ENCODE results near the gene KLHL29.

Gene KLHL29

DNA sequence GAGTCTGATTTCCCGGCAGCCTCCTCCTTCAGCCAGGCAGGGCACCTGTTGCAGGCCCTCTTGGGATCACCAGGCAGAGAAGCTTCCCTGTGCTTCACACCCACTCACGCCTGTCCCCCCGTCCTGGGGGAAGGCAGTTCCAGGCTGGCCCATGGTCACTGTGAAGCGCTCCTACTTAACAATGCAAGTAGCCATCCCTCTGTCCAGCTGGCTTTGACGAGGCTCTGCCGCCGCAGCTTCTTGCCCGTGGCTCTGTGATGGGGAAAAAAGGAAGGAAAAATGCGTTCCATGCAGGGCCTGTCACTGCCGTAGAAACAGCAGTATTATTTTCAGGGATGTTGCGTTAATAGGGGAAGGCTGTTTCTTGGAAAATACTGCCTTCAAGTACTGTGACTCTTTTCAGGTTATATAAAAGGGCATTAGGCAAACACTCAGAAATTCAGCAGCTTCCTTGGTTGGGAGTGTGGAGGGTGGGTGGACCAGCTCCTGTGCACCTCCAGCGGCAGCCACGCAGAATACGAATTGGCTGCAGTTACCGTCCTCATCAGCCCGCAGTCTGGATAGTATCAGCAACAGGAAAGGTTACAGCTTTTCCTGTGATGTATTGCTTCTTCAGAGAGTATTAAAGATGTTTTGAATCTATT lies 232.3 kb downstream of the KLHL29 start:
- DNase-seq (ENCODE audit: low spot score): no peak

DNA sequence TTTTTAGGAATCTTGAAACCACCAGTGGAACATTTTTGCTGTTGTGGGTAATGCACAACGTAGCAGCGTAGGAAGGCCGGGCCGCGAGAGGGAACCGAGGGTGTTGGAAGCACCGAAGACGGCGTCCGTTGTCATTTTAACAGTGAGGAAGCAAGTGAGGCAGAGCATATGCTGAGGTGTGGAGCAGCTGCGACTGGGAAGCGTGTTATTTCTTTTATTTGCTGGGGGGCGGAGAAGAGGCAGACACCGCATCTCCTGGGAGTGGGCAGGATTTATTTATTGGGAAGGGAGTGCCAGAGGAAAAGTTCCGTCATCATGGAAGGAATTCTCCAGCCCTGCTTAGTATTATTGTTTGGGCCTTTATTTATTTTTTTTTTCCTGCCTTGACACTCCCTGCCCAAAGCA lies 232.8 kb downstream of the KLHL29 start:
- no peak for DNase-seq (ENCODE audit: low spot score)

DNA sequence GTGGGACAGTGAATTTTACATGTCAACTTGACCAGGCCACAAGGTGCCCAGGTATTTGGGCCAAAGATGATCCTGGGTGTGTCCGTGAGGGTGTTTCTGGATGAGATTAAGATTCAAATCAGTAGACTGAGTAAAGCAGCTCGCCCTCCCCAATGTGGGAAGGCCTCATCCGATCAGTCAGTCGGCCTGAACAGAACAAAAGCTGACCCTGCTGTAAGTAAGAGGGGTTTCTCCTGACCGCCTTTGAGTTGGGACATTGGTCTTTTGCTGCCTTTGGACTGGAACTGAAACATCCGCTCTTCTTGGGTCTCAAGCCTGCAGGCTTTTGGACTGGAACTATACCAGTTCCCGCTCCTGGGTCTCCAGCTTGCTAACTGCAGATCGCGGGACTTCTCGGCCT lies 233.3 kb downstream of the KLHL29 start:
- no peak for DNase-seq (ENCODE audit: low spot score)

DNA sequence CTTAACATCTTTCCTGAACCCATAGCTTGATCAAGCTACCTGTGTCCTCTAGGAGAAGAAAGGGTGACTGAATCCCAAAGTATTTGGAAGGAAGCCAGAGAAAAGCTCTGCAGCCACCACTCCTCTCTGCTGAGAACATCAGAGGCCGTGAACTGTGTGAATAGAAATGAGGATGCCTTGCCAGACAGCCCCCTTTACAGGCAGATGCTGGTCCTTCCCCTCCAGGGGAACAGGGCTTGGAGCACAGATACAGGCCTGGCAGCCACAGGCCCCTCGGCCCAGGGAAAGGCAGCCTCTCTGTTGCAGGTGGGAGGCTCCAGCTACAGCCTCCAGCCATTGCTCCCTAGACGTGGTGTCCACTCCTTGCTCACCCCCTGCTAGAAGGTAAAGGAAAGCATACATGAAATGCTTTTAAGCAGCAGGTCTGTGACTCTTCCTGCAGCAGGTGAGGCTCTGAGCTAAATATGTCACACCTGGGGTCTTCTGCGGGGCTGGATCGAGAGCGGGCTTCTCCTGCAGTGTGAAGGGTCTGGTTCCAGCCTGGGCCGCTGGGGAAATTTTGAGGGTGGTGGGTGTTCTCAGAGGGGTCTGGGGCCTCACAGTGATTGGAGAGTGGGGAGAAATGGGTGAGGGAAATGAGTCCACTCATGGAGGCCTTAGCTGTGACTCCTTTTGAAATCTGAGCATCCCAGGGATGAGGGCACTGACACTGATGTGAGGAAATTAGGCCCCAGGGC lies 234.0 kb downstream of the KLHL29 start:
- DNase-seq (ENCODE audit: low spot score): no peak

DNA sequence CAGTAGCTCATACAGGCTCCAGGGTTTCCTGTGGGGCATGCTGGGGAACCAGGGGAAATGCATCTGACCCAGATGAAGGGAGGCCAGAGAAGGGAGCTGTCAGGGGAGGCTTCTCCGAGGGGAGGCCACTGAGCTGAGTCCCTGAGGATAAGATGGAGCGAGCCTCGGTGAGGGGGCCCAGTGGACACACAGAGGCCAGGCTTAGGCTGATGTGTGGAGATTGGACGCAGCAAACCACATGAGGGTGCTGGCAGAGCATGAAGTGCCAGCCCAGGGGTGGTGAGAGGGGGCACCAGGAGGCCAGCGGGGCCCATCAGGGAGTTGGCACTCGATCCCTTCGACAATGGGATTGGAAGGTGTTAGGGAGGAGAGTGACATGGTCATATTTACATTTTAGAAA lies 235.0 kb downstream of the KLHL29 start:
- no peak for DNase-seq (ENCODE audit: low spot score)

DNA sequence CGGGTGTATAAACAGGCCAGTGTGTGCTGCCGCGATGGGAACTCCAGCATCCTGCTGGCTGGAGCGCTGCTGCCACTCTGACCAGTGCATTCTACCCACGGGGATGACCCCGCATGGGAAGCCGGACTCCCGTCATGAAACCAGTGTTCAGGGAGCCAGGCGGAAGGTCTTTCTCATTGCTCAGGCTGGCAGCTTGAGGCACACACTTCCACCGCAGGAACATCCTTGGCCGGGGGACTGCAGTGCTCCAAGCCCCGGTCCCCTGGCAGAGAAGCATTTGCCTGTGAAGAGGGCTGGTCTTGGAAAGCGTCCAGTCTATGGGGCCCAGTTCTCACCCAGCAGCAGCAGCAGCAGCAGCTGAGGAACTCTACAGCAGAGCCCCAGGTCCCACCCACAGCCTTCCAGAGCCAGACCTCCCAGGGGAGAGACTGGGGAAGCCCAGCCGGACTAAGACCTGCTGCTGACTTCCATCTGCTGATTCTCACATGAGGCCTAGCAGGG lies 235.9 kb downstream of the KLHL29 start:
- DNase-seq (ENCODE audit: low spot score): no peak

DNA sequence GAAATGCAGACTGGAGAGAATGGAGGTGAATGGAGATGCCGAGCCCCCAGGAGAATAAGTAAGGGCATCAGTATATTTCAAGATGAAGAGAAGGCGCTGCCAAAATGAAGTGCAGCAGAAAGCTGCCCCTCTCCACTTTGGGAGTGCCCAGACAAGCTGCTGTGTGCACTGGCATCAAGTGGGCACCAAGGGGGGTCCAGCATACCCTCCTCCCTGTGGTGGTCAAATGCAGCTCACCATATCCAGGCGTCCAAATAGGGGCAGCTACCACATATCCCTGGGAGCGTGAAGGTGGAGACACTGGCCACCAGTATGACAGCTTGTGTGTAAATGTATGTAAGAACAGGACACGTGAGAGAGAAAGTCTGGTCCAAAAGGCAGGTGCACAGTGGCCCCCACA lies 236.6 kb downstream of the KLHL29 start:
- DNase-seq (ENCODE audit: low spot score): no peak

DNA sequence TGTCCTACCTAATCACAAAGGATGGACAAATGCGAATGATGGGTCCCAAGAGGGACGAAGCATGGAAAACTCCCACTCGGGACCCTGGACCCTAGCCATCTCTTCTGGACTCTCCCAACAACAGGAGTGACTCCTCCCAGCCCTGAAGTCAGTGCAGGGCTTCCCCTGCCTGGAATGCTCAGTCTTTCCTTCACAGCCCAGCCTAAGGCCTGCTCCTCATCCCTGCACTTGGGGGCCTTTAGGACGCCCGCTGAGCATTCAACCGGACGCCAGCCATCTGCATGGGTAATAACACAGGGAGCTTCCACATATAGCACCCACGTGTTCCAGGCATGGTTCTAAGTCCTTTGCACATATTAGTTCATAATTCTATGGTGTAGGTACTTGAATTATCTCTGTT lies 237.5 kb downstream of the KLHL29 start:
- no peak for DNase-seq (ENCODE audit: low spot score)

DNA sequence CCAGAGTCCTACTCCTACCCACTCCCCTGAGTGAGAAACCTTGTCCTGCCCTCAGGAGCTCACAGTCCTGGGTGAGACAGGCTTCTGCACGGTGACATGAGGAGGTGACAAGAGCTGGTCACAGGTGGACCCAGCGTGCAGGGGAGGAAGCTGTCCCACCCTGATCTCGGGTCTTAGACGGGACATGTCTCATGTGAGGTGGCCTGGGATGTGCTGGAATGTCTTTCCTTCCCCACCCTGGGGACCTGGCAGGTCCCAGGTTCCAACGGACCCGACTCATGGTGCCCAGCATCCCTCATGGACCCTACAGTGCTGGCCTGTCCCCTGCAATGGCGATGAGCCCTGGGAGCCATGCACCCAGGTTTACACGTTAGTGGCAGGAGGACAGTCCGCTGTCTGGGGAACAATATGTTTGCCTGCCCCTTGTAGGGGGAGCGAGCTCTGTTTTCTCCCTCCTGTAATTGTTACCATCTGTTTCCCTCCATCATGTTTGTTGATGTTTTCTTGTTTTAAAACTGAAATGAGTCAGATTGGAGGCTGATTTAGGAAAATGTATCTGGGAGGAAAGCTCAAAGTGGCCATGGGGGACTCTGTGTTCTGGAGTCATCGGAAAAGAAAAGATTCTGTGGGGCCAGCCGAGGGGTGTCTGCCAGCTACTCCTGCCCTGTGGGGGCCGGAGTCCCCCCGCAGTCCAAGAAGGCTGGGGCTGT lies 238.1 kb downstream of the KLHL29 start:
- DNase-seq (ENCODE audit: low spot score): no peak

DNA sequence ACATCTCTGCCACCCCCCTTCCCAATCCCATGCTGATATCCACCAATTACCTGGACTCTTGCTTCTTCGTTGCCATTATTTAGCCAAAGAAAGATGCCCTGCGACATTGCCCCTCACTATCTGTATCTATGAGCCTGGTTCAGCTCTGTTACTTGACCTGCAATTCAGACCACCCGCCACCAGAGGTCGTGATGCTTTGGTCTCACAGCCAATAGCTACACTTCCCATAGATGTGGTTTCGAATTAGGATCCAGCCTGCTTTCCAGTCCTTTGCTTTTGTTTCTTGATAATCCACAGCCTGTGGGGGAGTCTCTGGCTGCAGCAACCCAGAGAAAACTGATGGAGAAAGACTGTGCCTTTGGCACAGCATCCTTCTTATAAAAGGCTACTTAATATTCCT lies 239.4 kb downstream of the KLHL29 start:
- DNase-seq (ENCODE audit: low spot score): no peak

DNA sequence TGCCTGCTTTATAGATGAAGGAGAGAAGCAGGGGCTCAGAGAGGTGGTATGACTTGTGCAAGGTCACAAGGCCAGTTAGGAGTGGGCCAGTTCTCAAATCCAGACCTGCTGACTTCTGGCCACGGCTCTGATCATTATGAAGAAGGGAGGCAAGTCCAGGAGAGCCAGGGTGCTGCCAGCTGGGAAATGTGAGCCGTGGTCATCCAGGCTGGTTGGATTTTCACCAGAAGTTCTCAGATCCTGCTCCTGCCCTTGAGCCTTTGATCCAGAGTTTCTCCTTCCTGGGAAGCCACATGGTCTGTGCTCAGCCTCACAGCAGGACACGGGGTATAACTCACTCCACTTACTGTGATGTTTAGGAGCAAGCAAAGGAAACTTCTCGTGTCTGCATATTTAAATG lies 239.9 kb downstream of the KLHL29 start:
- DNase-seq (ENCODE audit: low spot score): no peak

DNA sequence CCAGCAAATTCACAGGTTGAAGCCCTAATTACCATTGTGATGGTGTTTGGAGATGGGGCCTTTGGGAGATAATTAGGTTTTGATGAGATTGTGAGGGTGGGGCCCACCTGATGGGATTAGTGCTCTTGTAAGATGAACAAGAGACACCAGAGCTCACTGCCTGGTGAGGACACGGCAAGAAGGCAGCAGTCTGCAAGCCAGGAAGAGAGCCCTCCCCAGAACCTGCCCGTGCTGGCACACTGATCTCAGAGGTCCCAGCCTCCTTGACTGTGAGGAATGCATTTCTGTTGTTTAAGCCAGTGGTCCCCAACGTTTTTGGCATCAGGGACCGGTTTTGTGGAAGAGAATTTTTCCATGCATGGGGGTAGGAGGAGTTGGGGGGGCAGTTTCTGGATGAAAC lies 240.7 kb downstream of the KLHL29 start:
- no peak for DNase-seq (ENCODE audit: low spot score)

DNA sequence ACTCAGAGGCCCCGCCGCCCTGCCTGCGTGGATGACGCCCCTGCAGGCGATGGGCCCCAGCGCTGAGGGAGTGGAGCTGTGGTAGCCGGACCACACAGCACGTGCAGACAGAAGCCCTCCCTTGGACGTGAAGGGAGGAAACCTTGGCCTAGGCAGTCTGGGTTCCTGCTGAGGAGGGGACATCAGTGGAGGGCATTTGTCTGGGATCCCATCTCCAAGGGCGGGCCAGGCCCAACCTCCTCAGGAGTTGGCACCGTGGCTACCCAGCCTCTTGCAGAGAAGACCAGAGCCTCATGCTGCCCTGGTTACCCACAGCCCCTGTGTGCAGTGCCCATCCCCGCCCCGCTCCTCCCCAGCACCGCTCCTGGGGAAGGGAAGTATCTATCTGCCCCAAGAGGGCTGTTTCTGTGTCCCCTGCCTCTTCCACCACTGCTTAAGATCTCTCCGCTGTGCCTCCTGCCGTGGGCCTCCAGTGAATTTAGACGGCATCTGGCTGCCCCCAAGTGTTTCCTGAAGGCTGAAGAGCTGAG lies 241.8 kb downstream of the KLHL29 start:
- DNase-seq (ENCODE audit: low spot score): no peak

DNA sequence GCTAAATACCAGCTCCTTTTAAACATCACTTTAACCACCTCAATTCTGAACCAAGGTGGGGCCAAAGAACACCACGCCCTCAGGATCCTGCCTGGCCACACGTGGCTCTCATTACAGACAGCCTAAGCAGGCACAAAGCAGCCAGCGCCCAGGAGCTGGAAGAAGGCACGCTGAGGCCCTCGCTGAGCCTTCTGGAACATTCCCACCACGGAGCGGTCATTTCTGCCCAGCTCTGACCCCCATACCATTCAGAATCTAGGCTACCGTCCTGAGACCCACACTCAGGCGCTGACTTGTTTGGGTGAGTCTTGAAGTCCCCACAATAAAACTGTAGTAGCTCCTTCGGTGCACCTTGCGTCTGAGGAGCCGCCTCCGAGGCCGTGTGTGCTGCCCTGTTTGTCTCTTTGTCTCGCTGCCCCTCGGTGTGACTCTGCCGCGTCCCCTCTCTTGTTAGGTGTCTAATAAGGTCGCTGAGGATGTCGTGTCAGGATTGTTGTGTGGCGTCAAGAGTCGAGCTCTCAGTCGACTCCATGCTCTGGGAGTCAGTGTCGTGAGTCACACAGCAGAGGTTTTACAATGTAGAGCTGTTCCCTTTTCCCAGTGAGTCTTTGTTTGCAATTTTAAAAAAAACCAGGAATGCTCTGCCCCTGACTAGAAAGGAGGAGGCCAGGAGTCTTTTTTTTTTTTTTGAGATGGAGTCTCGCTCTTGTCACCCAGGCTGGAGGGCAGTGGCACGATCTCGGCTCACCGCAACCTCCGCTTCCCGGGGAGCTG lies 242.4 kb downstream of the KLHL29 start:
- DNase-seq (ENCODE audit: low spot score): no peak

DNA sequence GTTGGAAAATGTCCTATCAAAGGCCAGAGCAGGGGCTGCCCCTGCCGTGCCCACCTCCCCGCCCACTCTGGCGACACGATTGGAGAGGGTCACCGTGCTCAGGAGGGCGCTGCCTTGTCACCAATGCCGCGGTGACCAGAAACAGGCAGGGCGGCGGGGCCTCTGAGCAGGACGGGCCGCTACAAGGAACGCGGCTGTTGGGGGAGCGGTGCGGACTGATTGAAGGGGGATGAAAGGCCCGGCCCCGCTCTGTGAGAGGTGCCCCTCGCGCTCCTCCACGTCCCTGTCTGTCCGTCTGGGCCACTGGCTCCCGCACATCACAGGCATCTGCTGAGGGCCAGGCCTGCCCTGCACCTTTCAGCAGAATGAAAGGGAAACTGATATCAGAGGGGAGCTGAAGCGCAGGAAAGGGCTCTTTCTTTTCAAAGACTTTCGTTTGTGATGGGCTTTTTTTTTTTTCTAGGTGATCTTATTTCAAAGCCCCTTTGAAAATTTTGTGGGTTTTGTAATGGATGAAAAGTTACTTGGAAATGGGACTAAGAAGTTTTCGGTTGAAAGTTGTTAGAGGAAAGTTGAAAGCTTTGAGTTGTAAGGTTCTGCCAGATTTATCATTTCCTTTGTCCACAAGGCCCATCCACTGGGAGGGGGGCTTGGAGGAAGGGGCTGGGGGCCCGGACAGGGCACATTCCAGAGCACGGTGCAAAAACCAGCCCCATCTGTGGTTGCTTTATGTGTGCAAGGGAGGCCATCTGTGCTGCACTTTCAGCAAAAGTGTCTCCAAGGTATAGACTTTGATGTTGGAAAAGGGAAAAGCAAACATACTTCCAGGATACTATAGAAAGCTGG lies 244.2 kb downstream of the KLHL29 start:
- no peak for DNase-seq (ENCODE audit: low spot score)

DNA sequence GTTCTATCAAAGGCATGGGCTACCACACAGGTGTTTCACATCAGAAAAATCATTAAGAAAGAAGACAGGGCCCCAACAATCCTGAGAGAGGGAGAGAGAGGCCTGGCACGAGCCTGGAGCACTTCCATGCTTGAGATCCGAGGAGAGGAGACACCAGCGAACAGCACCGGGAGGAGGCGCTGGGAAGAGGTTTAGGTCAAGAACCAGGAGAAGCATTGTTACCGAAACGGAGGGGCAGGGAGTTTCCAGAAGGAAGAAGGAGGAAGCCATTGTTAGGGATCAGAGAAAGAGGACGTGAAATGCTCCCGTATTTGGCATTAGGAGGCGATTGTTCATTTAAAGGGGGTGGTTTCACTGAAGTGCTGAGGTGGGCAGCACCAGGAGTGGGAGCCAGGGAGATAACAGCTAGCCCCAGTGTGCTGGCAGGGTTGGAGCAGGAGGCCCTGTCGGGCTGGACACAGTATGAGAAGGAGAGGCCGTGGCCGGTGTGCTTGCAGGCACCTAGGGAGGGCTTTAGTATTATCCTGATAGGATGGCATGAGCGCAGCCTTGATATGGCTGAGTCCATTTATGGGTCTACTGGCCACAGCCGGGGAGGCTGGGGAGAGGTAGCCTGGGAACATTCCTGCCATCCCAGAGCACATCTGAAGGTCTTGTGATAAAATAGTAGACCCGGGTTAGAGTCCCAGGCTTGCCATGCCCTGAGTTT lies 244.9 kb downstream of the KLHL29 start:
- no peak for DNase-seq (ENCODE audit: low spot score)

DNA sequence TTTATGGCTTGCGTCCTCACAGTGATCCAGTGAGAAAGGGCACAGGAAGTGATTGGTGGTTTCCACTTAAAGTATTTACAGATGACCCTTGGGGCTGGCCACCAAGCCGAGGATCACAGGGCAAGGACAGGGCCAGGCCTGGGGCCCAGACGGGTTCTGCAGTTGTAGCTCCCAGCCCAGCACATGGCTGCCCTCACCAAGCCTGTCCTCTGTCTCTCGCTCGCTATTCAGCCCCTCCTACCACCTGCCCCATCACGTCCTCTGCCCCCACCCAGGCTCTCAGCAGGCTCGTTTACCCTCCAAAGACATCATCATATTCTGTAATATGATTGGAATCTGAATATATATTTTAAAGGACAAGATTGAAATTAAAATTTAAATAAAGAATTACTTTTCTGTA lies 246.0 kb downstream of the KLHL29 start:
- no peak for DNase-seq (ENCODE audit: low spot score)

DNA sequence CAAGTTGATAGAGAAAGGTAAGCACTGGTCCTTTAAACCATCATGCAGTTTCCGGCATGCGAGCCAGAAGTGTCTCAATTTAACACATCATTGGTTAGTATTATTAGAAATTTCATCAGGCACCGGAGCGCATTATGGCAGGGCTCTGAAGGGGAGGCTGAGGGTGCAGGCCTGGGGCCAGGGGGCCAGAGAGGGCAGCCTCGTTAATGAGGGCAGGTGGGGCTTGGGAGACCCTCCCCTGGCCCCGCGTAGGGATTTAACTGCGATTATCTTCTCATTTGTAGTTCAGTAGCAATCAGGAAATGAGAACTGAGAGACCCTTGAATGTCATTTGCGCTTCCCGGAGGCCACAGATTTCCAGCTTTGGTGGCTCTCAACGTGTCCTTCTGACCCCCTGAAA lies 246.4 kb downstream of the KLHL29 start:
- no peak for DNase-seq (ENCODE audit: low spot score)

DNA sequence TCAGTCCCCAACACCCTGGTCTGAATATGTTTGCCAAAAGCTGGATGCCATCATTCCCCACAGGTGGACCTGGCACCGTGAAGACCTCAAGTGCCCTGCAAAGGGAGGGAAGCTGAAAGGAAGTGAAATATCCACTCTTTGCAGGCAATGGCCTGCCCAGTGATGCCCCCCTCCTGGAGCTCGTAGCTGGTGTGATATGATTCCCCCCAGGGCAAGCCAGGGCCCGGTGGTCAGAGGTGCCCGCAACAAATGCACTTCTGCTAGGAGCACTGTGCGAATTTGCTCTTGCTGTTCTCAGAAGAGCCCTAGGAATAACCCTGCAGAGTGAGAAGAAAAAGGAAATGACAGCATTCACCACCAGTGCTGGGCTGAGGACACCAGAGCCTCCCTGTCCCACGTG lies 247.4 kb downstream of the KLHL29 start:
- DNase-seq (ENCODE audit: low spot score): no peak

DNA sequence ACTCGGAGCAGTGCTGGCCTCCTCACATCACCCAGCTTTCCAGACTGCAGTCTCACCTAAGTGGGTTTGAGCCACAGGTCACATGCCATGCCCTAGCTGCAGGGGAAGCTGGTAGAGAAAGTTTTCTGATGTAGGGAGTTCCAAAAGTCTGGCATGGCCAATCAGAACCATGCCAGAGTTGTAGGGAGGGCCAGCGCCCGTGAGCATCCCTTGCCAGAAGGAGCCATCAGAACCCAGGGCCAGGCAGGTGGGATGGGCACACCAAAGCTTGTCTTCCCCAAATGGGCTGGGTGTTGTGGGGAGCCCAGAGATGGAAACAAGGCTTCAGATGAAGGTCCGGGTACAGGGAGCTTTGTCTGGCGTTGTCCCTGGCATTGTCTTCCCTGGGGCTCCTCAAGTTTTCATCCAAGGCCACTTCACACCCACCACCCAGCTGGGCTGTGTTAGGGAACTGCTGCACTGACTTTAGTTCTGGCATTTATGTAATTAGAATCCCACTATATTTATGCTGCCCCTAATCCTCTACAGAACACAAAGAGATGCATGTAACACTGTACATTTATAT lies 247.9 kb downstream of the KLHL29 start:
- DNase-seq (ENCODE audit: low spot score): no peak
